OCI-LY1 (cell line): ENCODE data around the gene EDDM13.
"Not testable (repeated sequence)": the region's sequence is repeated elsewhere in the genome, so short reads cannot be mapped to it uniquely, and the experiment has no call there.

Source experiments
- EZH2 ChIP-seq: fragments of 200-600 bp; sonication (generic), shearing (Covaris generic); IDR thresholded peaks from 2 replicates; pipeline ENCODE4 v1.8.0; 2017; ENCODE audit warnings: borderline replicate concordance, mixed run types, mild to moderate bottlenecking, antibody characterized with exemption, low read length, moderate library complexity, mixed read lengths
- TF ChIP-seq, protein P1 (sequence below): fragments of 200-600 bp; sonication (generic), shearing (Covaris generic); IDR thresholded peaks from 2 replicates; pipeline ENCODE4 v1.5.1; 2017; ENCODE audit warnings: mild to moderate bottlenecking, antibody characterized with exemption, low read length, moderate library complexity, mixed read lengths

DNA sequence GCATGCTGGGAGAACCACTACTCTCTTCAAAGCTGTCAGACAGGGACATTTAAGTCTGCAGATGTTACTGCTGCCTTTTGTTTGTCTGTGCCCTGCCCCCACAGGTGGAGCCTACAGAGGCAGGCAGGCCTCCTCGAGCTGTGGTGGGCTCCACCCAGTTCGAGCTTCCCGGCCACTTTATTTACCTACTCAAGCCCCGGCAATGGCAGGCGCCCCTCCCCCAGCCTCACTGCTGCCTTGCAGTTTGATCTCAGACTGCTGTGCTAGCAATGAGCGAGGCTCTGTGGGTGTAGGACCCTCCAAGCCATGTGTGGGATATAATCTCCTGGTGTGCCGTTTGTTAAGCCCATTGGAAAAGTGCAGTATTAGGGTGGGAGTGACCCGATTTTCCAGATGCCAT is 64.5 kb downstream of the EDDM13 start:
- TF ChIP-seq, protein P1, sequence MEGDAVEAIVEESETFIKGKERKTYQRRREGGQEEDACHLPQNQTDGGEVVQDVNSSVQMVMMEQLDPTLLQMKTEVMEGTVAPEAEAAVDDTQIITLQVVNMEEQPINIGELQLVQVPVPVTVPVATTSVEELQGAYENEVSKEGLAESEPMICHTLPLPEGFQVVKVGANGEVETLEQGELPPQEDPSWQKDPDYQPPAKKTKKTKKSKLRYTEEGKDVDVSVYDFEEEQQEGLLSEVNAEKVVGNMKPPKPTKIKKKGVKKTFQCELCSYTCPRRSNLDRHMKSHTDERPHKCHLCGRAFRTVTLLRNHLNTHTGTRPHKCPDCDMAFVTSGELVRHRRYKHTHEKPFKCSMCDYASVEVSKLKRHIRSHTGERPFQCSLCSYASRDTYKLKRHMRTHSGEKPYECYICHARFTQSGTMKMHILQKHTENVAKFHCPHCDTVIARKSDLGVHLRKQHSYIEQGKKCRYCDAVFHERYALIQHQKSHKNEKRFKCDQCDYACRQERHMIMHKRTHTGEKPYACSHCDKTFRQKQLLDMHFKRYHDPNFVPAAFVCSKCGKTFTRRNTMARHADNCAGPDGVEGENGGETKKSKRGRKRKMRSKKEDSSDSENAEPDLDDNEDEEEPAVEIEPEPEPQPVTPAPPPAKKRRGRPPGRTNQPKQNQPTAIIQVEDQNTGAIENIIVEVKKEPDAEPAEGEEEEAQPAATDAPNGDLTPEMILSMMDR: not testable (repeated sequence)
- TF ChIP-seq EZH2: not testable (repeated sequence)
